Choroid plexus epithelial cell (primary cell): ENCODE results near the gene PRKG1.

ENCODE experiments used
- DNase-seq: peaks from one replicate; pipeline ENCODE4 v3.0.0-alpha.2; 2010; ENCODE audit warnings: low read depth
- H3K4me3 ChIP-seq: 2 replicates; pipeline ENCODE4 v1.5.1; 2011; ENCODE audit warnings: low read depth, mild to moderate bottlenecking, control low read depth, low read length, moderate library complexity
- CTCF ChIP-seq: conservative IDR thresholded peaks from 2 replicates; pipeline ENCODE4 v1.5.1; 2011; ENCODE audit warnings: low read depth, mild to moderate bottlenecking, control low read depth, inconsistent platforms, low read length, moderate library complexity

Gene PRKG1

GRCh38 chr10:52020173-52020572 is 945.9 kb downstream of the PRKG1 start:
- TF ChIP-seq CTCF = no peak
- H3K4me3 ChIP-seq = no peak overlapping the region
- no peak for DNase-seq

GRCh38 chr10:52020702-52021101 is 946.4 kb downstream of the PRKG1 start:
- no peak for DNase-seq
- TF ChIP-seq CTCF = no peak
- no peak overlapping the region for H3K4me3 ChIP-seq

GRCh38 chr10:52027055-52027705 is 952.9 kb downstream of the PRKG1 start:
- peak; percentile 51 for DNase-seq
- no peak overlapping the region for H3K4me3 ChIP-seq
- TF ChIP-seq CTCF = no peak

- H3K4me3 ChIP-seq = no peak overlapping the region
- no peak for DNase-seq
- no peak for TF ChIP-seq CTCF
Observed at GRCh38 chr10:52028523-52028858, 954.2 kb downstream of the PRKG1 start.

GRCh38 chr10:52029628-52030027 is 955.3 kb downstream of the PRKG1 start:
- H3K4me3 ChIP-seq = no peak overlapping the region
- DNase-seq = no peak
- no peak for TF ChIP-seq CTCF

- no peak overlapping the region for H3K4me3 ChIP-seq
- no peak for DNase-seq
- no peak for TF ChIP-seq CTCF
Observed at GRCh38 chr10:52030051-52030790, 955.9 kb downstream of the PRKG1 start.

- TF ChIP-seq CTCF = no peak
- no peak for DNase-seq
- no peak overlapping the region for H3K4me3 ChIP-seq
Observed at GRCh38 chr10:52030975-52031374, 956.7 kb downstream of the PRKG1 start.
